Activated CD8-positive, alpha-beta memory T cell treated with anti-CD3 and anti-CD28 coated beads for 36 hours (primary cell): ENCODE data around the gene FGFR3. TPM values are rescaled to one million over a fixed set of nuclear protein-coding genes. Genes with fewer than 3 reads are reported as not detected.

Experiments
- CTCF ChIA-PET: fragments of 350-600 bp; sonication (Branson Sonifier 250); formaldehyde crosslinking; loops from one replicate; lab custom pipeline; 2021; ENCODE audit warnings: antibody characterized with exemption; lab: Charles Lee
- POLR2A ChIA-PET: fragments of 350-600 bp; sonication (Branson Sonifier 250); formaldehyde crosslinking; loops from one replicate; lab custom pipeline; 2021; ENCODE audit warnings: antibody characterized with exemption; lab: Charles Lee
- total RNA-seq, 2 experiments: library from RNA; stranded (reverse); gene quantifications; one replicate each; pipeline ENCODE4 v1.2.3, GENCODE V29; 2021

The FGFR3 gene
- total RNA-seq, 2 experiments from 2014 or later, result 0.08 TPM; not detected in 1

DNA sequence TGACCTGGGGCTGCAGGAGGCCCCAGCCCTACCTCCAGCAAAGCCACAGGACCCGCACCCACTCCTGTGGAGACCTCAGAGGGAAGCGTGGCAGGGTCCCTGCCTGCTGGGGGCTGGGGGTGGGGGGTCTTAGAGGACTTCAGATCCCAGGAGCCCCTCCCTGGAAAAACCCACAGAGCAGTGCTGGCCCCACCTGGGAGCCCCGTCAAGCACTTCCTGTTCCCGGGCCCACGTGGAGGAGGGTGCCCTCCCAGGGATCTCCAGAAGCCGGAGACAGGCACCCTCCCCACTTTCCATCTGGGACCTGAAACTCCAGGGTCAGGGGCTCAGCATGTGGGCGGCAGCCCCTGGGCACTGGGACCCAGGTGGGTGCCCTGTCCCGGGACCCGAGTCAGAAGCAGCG lies 39.8 kb upstream of the FGFR3 start:
- CTCF ChIA-PET, result interaction anchor here (1.7 kb wide), 1 partner anchor 57 kb away, joined by 3 read pairs; no protein-coding TSS in a partner anchor
- POLR2A ChIA-PET, result no interaction called here

- ChIA-PET POLR2A (no interaction called here), CTCF (no interaction called here)
Observed at GRCh38 chr4:1753697-1754311, 39.3 kb upstream of the FGFR3 start.

DNA sequence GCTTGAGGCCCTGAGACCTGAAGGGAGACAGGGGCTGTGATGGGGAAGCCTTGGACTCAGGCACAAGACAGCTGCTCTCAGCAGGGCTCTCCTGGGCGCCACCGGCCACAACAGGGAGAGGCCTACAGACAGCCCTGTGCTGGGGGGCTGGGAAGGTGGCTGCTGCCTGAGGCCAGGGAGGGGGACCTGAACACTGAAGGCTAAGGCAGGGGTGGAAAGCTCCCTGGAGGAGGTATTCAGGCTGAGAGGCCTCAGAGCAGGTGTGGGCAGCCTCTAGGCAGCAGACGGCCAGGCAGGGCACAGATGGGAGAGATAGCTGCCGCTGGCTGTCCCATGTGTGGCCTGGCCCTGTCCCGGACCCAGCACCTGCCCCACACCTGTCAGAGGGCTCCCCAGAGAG lies 38.8 kb upstream of the FGFR3 start:
- POLR2A ChIA-PET, result no interaction called here
- CTCF ChIA-PET, result no interaction called here

DNA sequence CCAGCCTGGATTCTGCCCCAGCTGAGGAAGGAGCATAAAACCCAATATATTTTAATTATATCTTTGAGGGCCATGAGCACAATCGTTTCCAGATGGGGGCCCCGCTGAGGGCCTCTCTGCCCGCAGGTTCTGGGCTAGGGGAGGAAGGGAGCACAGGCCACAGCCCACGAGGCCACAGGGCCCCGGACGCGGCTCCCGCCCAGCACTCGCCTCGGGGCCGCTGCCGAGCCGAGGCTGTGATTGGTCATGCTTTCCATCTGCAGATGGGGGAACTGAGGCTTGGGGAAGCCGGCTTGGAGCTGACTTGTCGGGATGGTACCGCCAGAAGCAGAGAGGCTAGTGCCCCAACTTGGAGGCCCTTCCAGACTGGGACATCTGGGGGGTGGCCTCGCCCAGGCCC lies 37.8 kb upstream of the FGFR3 start:
- CTCF ChIA-PET, result interaction anchor here (1.4 kb wide), 1 partner anchor 8 kb away, joined by 3 read pairs; no protein-coding TSS in a partner anchor

GRCh38 chr4:1756079-1756478 lies 37.0 kb upstream of the FGFR3 start:
- ChIA-PET POLR2A (no interaction called here), CTCF (interaction anchor here (0.5 to 1.4 kb wide), 2 partner anchors 9 to 805 kb away, joined by 3 to 5 read pairs; no protein-coding TSS in a partner anchor)

More for the DNA sequence above, 37.8 kb upstream of the FGFR3 start:
- POLR2A ChIA-PET, result no interaction called here

- ChIA-PET POLR2A (no interaction called here), CTCF (interaction anchor here (1.4 kb wide), 1 partner anchor 10 kb away, joined by 3 read pairs; no protein-coding TSS in a partner anchor)
Observed at GRCh38 chr4:1756893-1757779, 36.0 kb upstream of the FGFR3 start.

- CTCF ChIA-PET, result no interaction called here
- POLR2A ChIA-PET, result no interaction called here
Observed at GRCh38 chr4:1757836-1758235, 35.3 kb upstream of the FGFR3 start.

DNA sequence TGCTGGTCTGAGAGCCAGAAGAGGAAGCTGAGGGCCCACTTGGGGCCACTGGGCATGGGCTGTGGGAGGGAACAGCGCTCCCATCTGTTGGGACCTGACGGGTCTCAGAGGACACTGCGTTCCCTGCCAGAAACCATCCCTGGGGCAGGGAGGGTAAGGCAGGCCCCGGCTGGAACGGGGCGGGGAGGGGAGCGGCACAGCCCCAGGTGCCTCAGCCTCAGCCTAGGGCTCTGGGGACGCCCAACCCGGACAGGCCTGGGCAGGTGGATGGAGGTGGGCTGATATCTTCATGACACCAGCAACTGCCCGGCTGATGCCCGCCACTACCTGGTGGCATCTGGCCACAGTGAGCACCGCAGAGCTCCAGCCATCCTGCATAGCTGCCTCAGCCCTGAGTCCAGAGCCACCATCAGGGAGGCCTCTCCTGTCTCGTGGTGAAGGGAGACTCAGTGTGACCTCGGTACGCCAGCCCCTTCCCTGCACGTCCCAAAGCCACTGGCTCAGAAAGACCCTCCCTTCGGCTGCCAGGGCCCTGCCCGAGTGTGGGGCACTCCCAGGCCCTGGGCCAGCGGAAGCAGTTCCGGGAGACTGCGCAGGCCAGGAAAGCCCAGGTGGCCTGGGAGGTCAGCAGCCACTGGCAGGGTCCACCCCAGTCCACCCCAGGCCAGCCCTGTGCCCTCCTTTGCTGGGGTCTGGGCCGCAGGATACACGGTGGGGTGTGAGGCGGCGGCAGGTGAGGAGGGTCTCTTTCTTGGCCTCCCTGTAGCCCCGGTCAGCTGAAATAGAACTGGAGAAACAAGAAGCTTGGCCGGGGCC lies 34.6 kb upstream of the FGFR3 start:
- POLR2A ChIA-PET, result no interaction called here
- CTCF ChIA-PET, result no interaction called here

DNA sequence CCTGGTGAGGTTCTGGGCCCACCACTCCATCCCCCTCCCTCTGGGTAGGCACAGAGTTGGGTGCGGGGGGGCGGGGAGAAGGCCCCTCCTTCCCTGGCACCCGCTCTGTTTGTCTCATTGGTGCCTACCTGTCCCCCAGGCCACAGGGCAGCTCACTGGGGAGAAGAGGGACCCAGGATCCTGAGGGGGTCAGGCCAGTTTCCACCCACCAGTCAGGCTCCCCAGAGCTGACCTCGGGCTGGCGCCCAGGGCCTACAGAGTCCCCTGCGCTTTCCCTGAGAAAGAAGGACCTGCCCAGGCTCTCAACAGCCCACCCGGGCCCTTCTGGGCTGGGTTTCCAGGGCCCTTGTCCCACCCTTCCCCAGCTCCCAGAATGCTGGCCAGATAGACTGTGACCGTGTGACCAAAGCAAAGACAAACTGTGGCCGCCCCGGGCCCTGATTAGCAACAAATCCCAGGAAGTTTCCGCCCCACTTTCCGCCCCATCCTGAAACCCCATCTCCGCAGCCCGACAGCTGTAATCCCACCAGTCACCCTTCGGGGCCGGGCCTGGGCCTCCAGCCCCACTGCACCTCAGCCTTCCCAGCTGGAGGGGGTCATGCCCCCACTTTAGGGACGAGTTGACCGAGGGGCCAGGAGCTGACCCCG lies 33.8 kb upstream of the FGFR3 start:
- CTCF ChIA-PET, result interaction anchor here (0.9 kb wide), 1 partner anchor 35 kb away, joined by 3 read pairs; no protein-coding TSS in a partner anchor
- POLR2A ChIA-PET, result no interaction called here

GRCh38 chr4:1759818-1760223 lies 33.3 kb upstream of the FGFR3 start:
- CTCF ChIA-PET, result interaction anchor here (0.9 to 1.2 kb wide), 2 partner anchors 35 to 49 kb away, joined by 3 read pairs; no protein-coding TSS in a partner anchor
- POLR2A ChIA-PET, result no interaction called here

GRCh38 chr4:1760521-1761071 lies 32.5 kb upstream of the FGFR3 start:
- POLR2A ChIA-PET, result no interaction called here
- CTCF ChIA-PET, result interaction anchor here (1.2 kb wide), 1 partner anchor 48 kb away, joined by 3 read pairs; no protein-coding TSS in a partner anchor

DNA sequence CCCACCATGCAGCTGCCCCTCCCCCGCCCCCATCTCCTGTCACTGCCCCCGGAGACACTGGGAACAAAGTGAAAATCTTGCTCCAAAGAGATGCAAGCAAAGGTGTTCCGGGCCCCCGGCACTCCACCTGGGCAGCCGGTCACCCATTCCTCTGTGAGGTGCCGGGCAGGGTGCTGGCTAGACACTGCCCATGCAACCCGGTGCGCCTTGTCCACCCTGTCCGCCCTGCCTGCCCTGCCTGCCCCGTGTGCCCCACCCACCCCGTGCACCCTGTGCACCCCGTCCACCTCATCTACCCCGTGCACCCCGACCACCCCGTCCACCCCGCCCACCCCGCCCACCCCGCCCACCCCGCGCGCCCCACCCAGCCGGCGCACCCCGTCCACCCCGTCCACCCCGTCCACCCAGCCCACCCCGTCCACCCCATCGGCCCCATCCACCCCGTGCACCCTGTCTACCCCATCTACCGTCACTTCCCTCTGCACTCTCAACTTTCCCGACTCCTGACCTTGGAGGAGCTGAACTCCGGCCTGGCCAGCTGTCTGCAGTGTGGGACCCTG lies 31.9 kb upstream of the FGFR3 start:
- CTCF ChIA-PET, result interaction anchor here (1.0 kb wide), 1 partner anchor 9 kb away, joined by 3 read pairs; no protein-coding TSS in a partner anchor

DNA sequence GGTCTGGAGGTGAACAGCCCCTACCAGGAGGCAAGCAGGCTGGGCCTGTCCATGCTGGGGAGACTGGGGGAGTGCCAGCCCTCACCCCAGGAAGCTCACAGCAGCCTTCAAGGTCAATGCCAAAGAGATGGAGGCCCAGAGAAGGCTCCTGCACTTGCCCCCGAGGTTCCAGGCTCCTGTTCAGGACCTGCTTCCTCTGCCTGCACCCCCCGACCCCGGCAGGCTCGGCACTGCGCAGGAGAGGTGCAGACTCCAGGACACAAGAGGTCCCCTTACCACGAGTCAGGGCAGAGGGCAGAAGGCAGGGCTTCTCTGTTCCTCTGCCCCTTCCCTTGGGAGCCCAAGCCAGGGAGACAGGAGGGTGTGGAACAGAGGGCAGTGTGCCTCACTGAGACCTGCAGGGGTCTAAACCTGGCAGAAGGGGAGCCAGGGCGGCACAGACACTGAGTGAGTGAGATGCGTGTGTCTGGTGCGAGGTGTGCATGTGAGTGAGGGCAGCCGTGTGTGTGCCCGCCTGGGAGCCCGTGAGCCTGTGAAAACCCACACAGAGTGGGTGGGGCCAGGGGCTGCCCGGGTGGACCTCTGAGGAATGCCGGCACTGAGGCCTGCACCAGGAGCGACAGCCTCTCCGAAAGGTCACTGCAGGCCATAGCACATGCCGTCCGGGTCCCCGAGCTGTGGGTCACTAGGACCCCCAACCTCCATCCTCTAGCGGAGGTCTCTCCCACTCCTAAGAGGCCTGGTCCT lies 30.7 kb upstream of the FGFR3 start:
- CTCF ChIA-PET, result interaction anchor here (1.0 kb wide), 1 partner anchor 11 kb away, joined by 3 read pairs; no protein-coding TSS in a partner anchor
- POLR2A ChIA-PET, result no interaction called here

More for the DNA sequence above, 31.9 kb upstream of the FGFR3 start:
- POLR2A ChIA-PET, result no interaction called here

- CTCF ChIA-PET, result no interaction called here
- POLR2A ChIA-PET, result no interaction called here
Observed at GRCh38 chr4:1763070-1763549, 30.0 kb upstream of the FGFR3 start.

- POLR2A ChIA-PET, result no interaction called here
- CTCF ChIA-PET, result no interaction called here
Observed at GRCh38 chr4:1763550-1764080, 29.5 kb upstream of the FGFR3 start.

GRCh38 chr4:1764670-1765069 lies 28.4 kb upstream of the FGFR3 start:
- ChIA-PET CTCF (no interaction called here), POLR2A (no interaction called here)
